ENCODE results near the gene RAD18.

DNA sequence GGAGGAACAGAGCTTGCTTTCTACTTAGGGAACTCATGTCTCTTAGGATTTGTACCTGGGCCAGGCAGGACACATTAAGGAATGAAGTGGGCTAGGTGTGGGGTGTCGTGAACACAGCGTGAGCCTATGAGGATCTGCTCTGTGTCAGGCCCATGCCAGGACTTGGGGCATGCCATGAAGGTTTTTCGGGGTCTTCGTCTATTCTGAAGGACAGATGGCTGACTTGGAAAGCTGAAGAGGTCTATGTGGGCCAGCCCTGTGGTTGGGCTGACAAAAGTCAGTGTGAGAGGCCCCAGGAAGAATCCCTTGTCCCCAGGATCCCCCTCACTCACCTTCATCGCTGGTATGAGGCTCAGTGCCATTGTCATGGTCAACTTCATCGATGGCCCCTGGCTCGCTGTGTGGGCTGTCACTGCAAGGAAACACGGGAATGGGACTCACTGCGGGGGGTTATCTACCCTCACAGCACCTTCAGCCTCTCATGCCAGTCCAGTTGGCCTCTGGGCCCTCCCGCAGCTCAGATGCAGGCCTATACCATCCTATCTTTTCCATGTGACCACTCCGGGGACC is 46.8 kb upstream of the RAD18 start:
- TF ChIP-seq, protein P1, sequence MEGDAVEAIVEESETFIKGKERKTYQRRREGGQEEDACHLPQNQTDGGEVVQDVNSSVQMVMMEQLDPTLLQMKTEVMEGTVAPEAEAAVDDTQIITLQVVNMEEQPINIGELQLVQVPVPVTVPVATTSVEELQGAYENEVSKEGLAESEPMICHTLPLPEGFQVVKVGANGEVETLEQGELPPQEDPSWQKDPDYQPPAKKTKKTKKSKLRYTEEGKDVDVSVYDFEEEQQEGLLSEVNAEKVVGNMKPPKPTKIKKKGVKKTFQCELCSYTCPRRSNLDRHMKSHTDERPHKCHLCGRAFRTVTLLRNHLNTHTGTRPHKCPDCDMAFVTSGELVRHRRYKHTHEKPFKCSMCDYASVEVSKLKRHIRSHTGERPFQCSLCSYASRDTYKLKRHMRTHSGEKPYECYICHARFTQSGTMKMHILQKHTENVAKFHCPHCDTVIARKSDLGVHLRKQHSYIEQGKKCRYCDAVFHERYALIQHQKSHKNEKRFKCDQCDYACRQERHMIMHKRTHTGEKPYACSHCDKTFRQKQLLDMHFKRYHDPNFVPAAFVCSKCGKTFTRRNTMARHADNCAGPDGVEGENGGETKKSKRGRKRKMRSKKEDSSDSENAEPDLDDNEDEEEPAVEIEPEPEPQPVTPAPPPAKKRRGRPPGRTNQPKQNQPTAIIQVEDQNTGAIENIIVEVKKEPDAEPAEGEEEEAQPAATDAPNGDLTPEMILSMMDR (IDR thresholded peaks at IDR 0.05), result no peak
- TF ChIP-seq EZH2 (IDR thresholded peaks at IDR 0.05), result no peak

Measured in neural progenitor cell (in vitro differentiated cells).